ENCODE data around the gene THAP4. TPM values are rescaled to one million over a fixed set of nuclear protein-coding genes. Genes with fewer than 3 reads are reported as not detected.

Gene THAP4
- total RNA-seq, 2 donors from 2014 or later: 54.6 to 66.1 TPM

DNA sequence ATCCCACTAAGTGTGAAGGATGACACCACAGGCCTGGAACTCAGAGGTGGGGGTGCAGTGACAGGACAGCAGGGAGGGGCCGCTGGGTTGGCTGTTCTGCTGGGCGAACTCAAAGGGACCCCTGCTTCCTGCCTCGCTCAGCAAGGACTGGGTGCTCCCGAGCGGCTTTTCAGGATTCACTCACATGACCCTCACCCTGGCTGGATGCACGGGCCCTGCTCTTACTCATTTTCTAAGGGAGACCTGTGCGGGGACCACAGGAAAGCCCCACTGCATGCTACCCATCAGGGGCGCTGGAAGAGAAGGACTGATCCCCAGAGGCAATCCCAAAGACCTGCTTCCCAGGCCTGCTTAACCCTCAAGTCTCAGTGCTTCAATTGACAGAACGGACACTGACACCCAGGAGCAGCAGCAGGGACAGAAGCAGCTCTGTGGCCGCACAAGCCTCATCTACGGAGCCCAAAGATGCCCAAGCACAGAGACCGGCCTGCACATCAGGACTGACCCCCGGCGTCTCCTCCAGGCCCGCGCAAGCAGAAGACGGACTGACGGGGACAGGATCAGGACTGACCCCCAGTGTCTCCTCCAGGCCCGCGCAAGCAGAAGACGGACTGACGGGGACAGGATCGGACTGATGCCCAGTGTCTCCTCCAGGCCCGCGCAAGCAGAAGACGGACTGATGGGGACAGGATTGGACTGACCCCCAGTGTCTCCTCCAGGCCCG, 29.6 kb downstream of the THAP4 start:
- 95 to 97% methylated on average over 17 to 27 of the region's 27 CpGs for WGBS, 2 experiments (ENCODE audit: insufficient coverage in 1 of 2, insufficient read length in 1 of 2)
- no peak overlapping the region for H3K27ac Mint-ChIP-seq
- no peak overlapping the region for H3K27ac ChIP-seq (ENCODE audit: low read depth, low read length)
- no peaks in the 10 kb centered on the region for H3K9me3 Mint-ChIP-seq
- peaks cover 18% of the 10 kb centered on the region for H3K36me3 Mint-ChIP-seq (ENCODE audit: low read depth)
- H3K9me3 ChIP-seq (ENCODE audit: control insufficient read depth, low read length): no peaks in the 10 kb centered on the region
- H3K36me3 ChIP-seq (ENCODE audit: control insufficient read depth, insufficient read depth, low read length): peaks cover 21% of the 10 kb centered on the region
- no peaks in the 10 kb centered on the region for H3K4me1 ChIP-seq (ENCODE audit: control insufficient read depth, insufficient read depth, low read length)
- DNase-seq: no peak
- no peak overlapping the region for H3K9ac ChIP-seq (ENCODE audit: extremely low read depth, low read length, poor library complexity, severe bottlenecking)
- H3K4me3 ChIP-seq (ENCODE audit: low read length): no peak overlapping the region
- H3K4me3 Mint-ChIP-seq: no peak overlapping the region
- TF ChIP-seq, protein P1, sequence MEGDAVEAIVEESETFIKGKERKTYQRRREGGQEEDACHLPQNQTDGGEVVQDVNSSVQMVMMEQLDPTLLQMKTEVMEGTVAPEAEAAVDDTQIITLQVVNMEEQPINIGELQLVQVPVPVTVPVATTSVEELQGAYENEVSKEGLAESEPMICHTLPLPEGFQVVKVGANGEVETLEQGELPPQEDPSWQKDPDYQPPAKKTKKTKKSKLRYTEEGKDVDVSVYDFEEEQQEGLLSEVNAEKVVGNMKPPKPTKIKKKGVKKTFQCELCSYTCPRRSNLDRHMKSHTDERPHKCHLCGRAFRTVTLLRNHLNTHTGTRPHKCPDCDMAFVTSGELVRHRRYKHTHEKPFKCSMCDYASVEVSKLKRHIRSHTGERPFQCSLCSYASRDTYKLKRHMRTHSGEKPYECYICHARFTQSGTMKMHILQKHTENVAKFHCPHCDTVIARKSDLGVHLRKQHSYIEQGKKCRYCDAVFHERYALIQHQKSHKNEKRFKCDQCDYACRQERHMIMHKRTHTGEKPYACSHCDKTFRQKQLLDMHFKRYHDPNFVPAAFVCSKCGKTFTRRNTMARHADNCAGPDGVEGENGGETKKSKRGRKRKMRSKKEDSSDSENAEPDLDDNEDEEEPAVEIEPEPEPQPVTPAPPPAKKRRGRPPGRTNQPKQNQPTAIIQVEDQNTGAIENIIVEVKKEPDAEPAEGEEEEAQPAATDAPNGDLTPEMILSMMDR (conservative IDR thresholded peaks at IDR 0.05): no peak
- H3K27me3 Mint-ChIP-seq (ENCODE audit: insufficient read depth): no peaks in the 10 kb centered on the region
- peaks cover 2% of the 10 kb centered on the region for H3K4me1 Mint-ChIP-seq
- no peaks in the 10 kb centered on the region for H3K27me3 ChIP-seq (ENCODE audit: control insufficient read depth, insufficient read depth, low read length, poor library complexity, severe bottlenecking)

GRCh38 chr2:241606186-241606585, 30.8 kb downstream of the THAP4 start:
- no peaks in the 10 kb centered on the region for H3K27me3 Mint-ChIP-seq (ENCODE audit: insufficient read depth)
- TF ChIP-seq, protein P1 (conservative IDR thresholded peaks at IDR 0.05): no peak

DNA sequence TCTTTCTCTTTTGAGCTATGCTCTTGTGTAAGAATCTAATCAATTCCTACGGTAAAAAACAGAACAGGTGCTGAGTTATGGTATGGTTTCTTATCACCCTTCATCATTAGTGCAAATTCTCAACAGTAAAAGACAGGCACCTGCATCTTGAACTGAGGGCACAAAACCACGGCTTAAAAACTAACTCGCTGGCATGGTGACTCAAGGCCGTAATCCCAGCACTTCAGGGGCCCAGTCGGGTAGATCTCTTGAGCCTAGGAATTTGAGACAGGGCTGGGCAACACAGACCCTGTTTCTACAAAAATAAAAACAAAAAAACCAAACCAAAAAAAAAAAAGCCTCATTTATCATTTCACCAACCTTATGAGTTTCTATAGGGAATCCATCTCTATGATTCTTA, 33.3 kb downstream of the THAP4 start:
- Histone ChIP-seq H3K27me3 (ENCODE audit: control insufficient read depth, insufficient read depth, low read length, poor library complexity, severe bottlenecking) (no peaks in the 10 kb centered on the region), H3K9ac (ENCODE audit: extremely low read depth, low read length, poor library complexity, severe bottlenecking) (no peak overlapping the region), H3K4me3 (ENCODE audit: low read length) (no peak overlapping the region), H3K27ac (ENCODE audit: low read depth, low read length) (no peak overlapping the region), H3K9me3 (ENCODE audit: control insufficient read depth, low read length) (no peaks in the 10 kb centered on the region), H3K4me1 (ENCODE audit: control insufficient read depth, insufficient read depth, low read length) (no peaks in the 10 kb centered on the region), H3K36me3 (ENCODE audit: control insufficient read depth, insufficient read depth, low read length) (peaks cover 36% of the 10 kb centered on the region)
- Mint-ChIP-seq H3K27ac (no peak overlapping the region), H3K4me1 (no peaks in the 10 kb centered on the region), H3K36me3 (ENCODE audit: low read depth) (peaks cover 44% of the 10 kb centered on the region), H3K27me3 (ENCODE audit: insufficient read depth) (no peaks in the 10 kb centered on the region), H3K9me3 (no peaks in the 10 kb centered on the region), H3K4me3 (no peak overlapping the region)
- WGBS, 2 experiments (ENCODE audit: insufficient coverage in 1 of 2, insufficient read length in 1 of 2): 94 to 100% methylated on average over 3 to 5 of the region's 5 CpGs
- no peak for DNase-seq
- TF ChIP-seq, protein P1 (conservative IDR thresholded peaks at IDR 0.05): no peak

More at GRCh38 chr2:241606186-241606585, 30.8 kb downstream of the THAP4 start:
- H3K27me3 ChIP-seq (ENCODE audit: control insufficient read depth, insufficient read depth, low read length, poor library complexity, severe bottlenecking): no peaks in the 10 kb centered on the region
- no peaks in the 10 kb centered on the region for H3K9me3 Mint-ChIP-seq
- no peak for DNase-seq
- H3K27ac ChIP-seq (ENCODE audit: low read depth, low read length): no peak overlapping the region
- peaks cover 26% of the 10 kb centered on the region for H3K36me3 Mint-ChIP-seq (ENCODE audit: low read depth)
- no peak overlapping the region for H3K4me3 Mint-ChIP-seq
- H3K9me3 ChIP-seq (ENCODE audit: control insufficient read depth, low read length): no peaks in the 10 kb centered on the region
- H3K4me1 Mint-ChIP-seq: peaks cover 2% of the 10 kb centered on the region
- no peak overlapping the region for H3K4me3 ChIP-seq (ENCODE audit: low read length)
- no peaks in the 10 kb centered on the region for H3K4me1 ChIP-seq (ENCODE audit: control insufficient read depth, insufficient read depth, low read length)
- 96 to 99% methylated on average over 6 to 8 of the region's 8 CpGs for WGBS, 2 experiments (ENCODE audit: insufficient coverage in 1 of 2, insufficient read length in 1 of 2)
- peaks cover 21% of the 10 kb centered on the region for H3K36me3 ChIP-seq (ENCODE audit: control insufficient read depth, insufficient read depth, low read length)
- no peak overlapping the region for H3K9ac ChIP-seq (ENCODE audit: extremely low read depth, low read length, poor library complexity, severe bottlenecking)
- no peak overlapping the region for H3K27ac Mint-ChIP-seq

All from endodermal cell (in vitro differentiated cells).